GM19463 (cell line): ENCODE data around the gene BTBD6.

Experiments
- ATAC-seq: cut with Tn5 transposase; IDR thresholded peaks from one replicate; pipeline ENCODE4 v1.9.1; 2021; ENCODE audit warnings: mild to moderate bottlenecking, moderate library complexity; ENCODE audit not compliant: unreplicated experiment

The BTBD6 gene

GRCh38 chr14:105248368-105249181 lies at the start of gene BTBD6:
BTBD6 (plus strand) TSS chr14:105248533; CDS start chr14:105248712, 179 bp downstream.
- peak; percentile 91 for ATAC-seq

GRCh38 chr14:105198588-105198987 lies 49.7 kb upstream of the BTBD6 start:
- ATAC-seq: no peak

- ATAC-seq: no peak
These were observed 49.2 kb upstream of the BTBD6 start for GRCh38 chr14:105199093-105199492.

- ATAC-seq: no peak
These were observed 48.3 kb upstream of the BTBD6 start for GRCh38 chr14:105200074-105200473.

- ATAC-seq: no peak
These were observed 47.7 kb upstream of the BTBD6 start for GRCh38 chr14:105200641-105201040.

GRCh38 chr14:105201156-105201924 lies 47.0 kb upstream of the BTBD6 start:
- ATAC-seq: no peak

- peak; percentile 47 for ATAC-seq
These were observed 46.3 kb upstream of the BTBD6 start for GRCh38 chr14:105201925-105202513.

GRCh38 chr14:105203057-105203531 lies 45.2 kb upstream of the BTBD6 start:
- peak; percentile 39 for ATAC-seq

GRCh38 chr14:105203701-105204100 lies 44.6 kb upstream of the BTBD6 start:
- no peak for ATAC-seq

- no peak for ATAC-seq
These were observed 44.0 kb upstream of the BTBD6 start for GRCh38 chr14:105204206-105204930.

- no peak for ATAC-seq
These were observed 43.2 kb upstream of the BTBD6 start for GRCh38 chr14:105204931-105205672.

- no peak for ATAC-seq
These were observed 42.6 kb upstream of the BTBD6 start for GRCh38 chr14:105205673-105206208.

GRCh38 chr14:105206873-105207272 lies 41.5 kb upstream of the BTBD6 start:
- ATAC-seq: no peak

- no peak for ATAC-seq
These were observed 40.9 kb upstream of the BTBD6 start for GRCh38 chr14:105207460-105207901.

- no peak for ATAC-seq
These were observed 40.2 kb upstream of the BTBD6 start for GRCh38 chr14:105207996-105208737.

GRCh38 chr14:105208738-105209075 lies 39.6 kb upstream of the BTBD6 start:
- no peak for ATAC-seq

GRCh38 chr14:105209091-105209490 lies 39.2 kb upstream of the BTBD6 start:
- no peak for ATAC-seq

- no peak for ATAC-seq
These were observed 38.7 kb upstream of the BTBD6 start for GRCh38 chr14:105209646-105210045.
